Neural cell (in vitro differentiated cells): Measurements from ENCODE around the gene ISCU.

Experiments used
- CTCF ChIP-seq: fragments of 450-650 bp; IDR thresholded peaks from 2 replicates; pipeline ENCODE4 v1.5.1; 2014; ENCODE audit warnings: antibody characterized with exemption, mild to moderate bottlenecking, moderate library complexity; ENCODE audit not compliant: poor library complexity, severe bottlenecking
- EZH2 ChIP-seq: fragments of 200-600, 300-800 bp; shearing (Covaris generic), sonication (generic); IDR thresholded peaks from 2 replicates; pipeline ENCODE4 v1.6.1; 2014; ENCODE audit warnings: antibody characterized with exemption, low read length, borderline replicate concordance, mild to moderate bottlenecking; ENCODE audit not compliant: insufficient read depth, poor library complexity, severe bottlenecking
- POLR2AphosphoS5 ChIP-seq: IDR thresholded peaks from 2 replicates; pipeline ENCODE4 v1.6.1; 2012
- REST ChIP-seq: IDR thresholded peaks from 2 replicates; pipeline ENCODE4 v1.6.1; 2012; ENCODE audit warnings: borderline replicate concordance
- SMC3 ChIP-seq: fragments of 450-650 bp; conservative IDR thresholded peaks from 2 replicates; pipeline ENCODE4 v1.6.1; 2014; ENCODE audit warnings: antibody characterized with exemption, mild to moderate bottlenecking, moderate library complexity; ENCODE audit not compliant: poor library complexity
- TAF1 ChIP-seq: IDR thresholded peaks from 2 replicates; pipeline ENCODE4 v1.6.1; 2012; ENCODE audit warnings: low read depth

- TF ChIP-seq SMC3 (no peak), EZH2 (no peak), CTCF (no peak), REST (peak; percentile 26), TAF1 (no peak), POLR2AphosphoS5 (no peak)
Observed at GRCh38 chr12:108514468-108514972, 47.9 kb upstream of the ISCU start.
